Sigmoid colon (tissue), 7 donors: Measurements from ENCODE around the gene TAP2. TPM values are rescaled to one million over a fixed set of nuclear protein-coding genes. Genes with fewer than 3 reads are reported as not detected.

Source experiments
- DNase-seq: peaks from one replicate; pipeline ENCODE4 v3.0.0-alpha.2; 2019
- H3K27ac ChIP-seq, 4 donors: fragments of 200-600 bp; sonication (generic); one replicate each; pipeline ENCODE4 v1.5.1; 2016 to 2019; ENCODE audit warnings: mild to moderate bottlenecking in 1 of 4
- H3K27me3 ChIP-seq, 3 donors: fragments of 200-600 bp; sonication (generic); one replicate each; pipeline ENCODE4 v1.5.1; 2019; ENCODE audit warnings: mild to moderate bottlenecking in 1 of 3
- H3K36me3 ChIP-seq, 4 donors: fragments of 200-600 bp; sonication (generic); one replicate each; pipeline ENCODE4 v1.5.1; 2016 to 2019
- H3K4me1 ChIP-seq, 4 donors: fragments of 200-600 bp; sonication (generic); one replicate each; pipeline ENCODE4 v1.5.1; 2017 to 2019
- H3K4me3 ChIP-seq, 4 donors: fragments of 200-600 bp; sonication (generic); one replicate each; pipeline ENCODE4 v1.5.1; 2017 to 2019; ENCODE audit warnings: mild to moderate bottlenecking in 2 of 4, moderate library complexity in 1 of 4
- H3K9me3 ChIP-seq, 4 donors: fragments of 200-600 bp in 3 of 4; sonication (generic) in 3 of 4; one replicate each; pipeline versions ENCODE4 v1.5.1 to v1.6.1; 2013 to 2019
- CTCF ChIP-seq, 4 experiments: fragments of 450-650 bp in 3 of 4; fragments of 200-600 bp in 1 of 4; IDR thresholded peaks; one replicate each; pipeline ENCODE4 v1.5.1; 2016 to 2019; ENCODE audit warnings: antibody characterized with exemption in 4 of 4, mild to moderate bottlenecking in 3 of 4, moderate library complexity in 2 of 4
- EP300 ChIP-seq, 4 donors: sonication (generic); formaldehyde crosslinking; IDR thresholded peaks; one replicate each; pipeline ENCODE4 v1.6.1; 2017; ENCODE audit warnings: antibody characterized with exemption in 4 of 4
- POLR2A ChIP-seq, 2 donors: fragments of 450-650 bp; IDR thresholded peaks; one replicate each; pipeline ENCODE4 v1.6.1; 2016; ENCODE audit warnings: antibody characterized with exemption in 2 of 2, mild to moderate bottlenecking in 2 of 2, moderate library complexity in 2 of 2
- POLR2AphosphoS5 ChIP-seq, 4 donors: sonication (generic); formaldehyde crosslinking; IDR thresholded peaks; one replicate each; pipeline ENCODE4 v1.6.1; 2017; ENCODE audit warnings: antibody characterized with exemption in 4 of 4
- WGBS, 2 donors: extraction: QIAGEN DNeasy Blood & Tissue Kit; methylation state at CpG; one replicate each; pipeline ENCODE4 v1.1.7; 2013; 5-methylcytosine and 5-hydroxymethylcytosine counted together
- intact Hi-C: fragments of 100-400 bp; cut with DNase I; formaldehyde crosslinking; loops from one replicate; pipeline ENCODE4 v1.15.1; 2023
- polyA plus RNA-seq, 3 donors: library from polyadenylated mRNA; stranded (reverse); fragments of 200-250 nt; gene quantifications; one replicate each; pipeline ENCODE4 v1.2.3, GENCODE V29; 2013
- total RNA-seq, 4 donors: library from RNA; depleted of rRNA; stranded (reverse); fragments of >200 nt; gene quantifications; one replicate each; pipeline ENCODE4 v1.1.0, GENCODE V29; 2016
- donor health status: healthy with polysubstance abuse.
- donor health status: Bipolar disorder and iron deficiency.
- donor health status: healthy.

TAP2 gene
- total and polyA plus RNA-seq, 7 donors = 2.4 to 54.5 (median 6.1) TPM

- WGBS, 2 donors = 3 to 4% methylated on average over 28 of the region's 28 CpGs
- intact Hi-C loops = no loop called here
- Histone ChIP-seq H3K27me3 (no peaks in the 10 kb centered on the region), H3K4me3 (peak overlapping the region; percentile 68 to 80 (median 72)), H3K4me1 (peaks cover 0 to 27% (median 20%) of the 10 kb centered on the region in 4 donors), H3K36me3 (peaks cover 10 to 56% (median 21%) of the 10 kb centered on the region in 4 donors), H3K27ac (peak overlapping the region; percentile 88 to 94 (median 90)), H3K9me3 (no peaks in the 10 kb centered on the region)
- DNase-seq = no peak
- no peak for TF ChIP-seq POLR2A (IDR thresholded peaks at IDR 0.05)
- no peak for TF ChIP-seq POLR2AphosphoS5 (IDR thresholded peaks at IDR 0.05)
- no peak for TF ChIP-seq CTCF (IDR thresholded peaks at IDR 0.05)
- no peak for TF ChIP-seq EP300 (IDR thresholded peaks at IDR 0.05)
Measured at GRCh38 chr6:32843331-32843978, 4.9 kb upstream of the TAP2 start.

- Histone ChIP-seq H3K4me3 (peak overlapping the region in 2 of 4 donors; percentile 68 to 71), H3K9me3 (no peaks in the 10 kb centered on the region), H3K4me1 (peaks cover 0 to 29% (median 23%) of the 10 kb centered on the region in 4 donors), H3K27me3 (no peaks in the 10 kb centered on the region), H3K27ac (peak overlapping the region in 3 of 4 donors; percentile 88 to 94 (median 91)), H3K36me3 (peaks cover 8 to 48% (median 16%) of the 10 kb centered on the region in 4 donors)
- 79 to 84% methylated on average over 8 of the region's 8 CpGs for WGBS, 2 donors
- peak; percentile 47 for DNase-seq
- TF ChIP-seq POLR2A (IDR thresholded peaks at IDR 0.05) (no peak), CTCF (IDR thresholded peaks at IDR 0.05) (no peak), EP300 (IDR thresholded peaks at IDR 0.05) (no peak), POLR2AphosphoS5 (IDR thresholded peaks at IDR 0.05) (no peak)
- intact Hi-C loops = no loop called here
Measured at GRCh38 chr6:32842690-32843089, 4.2 kb upstream of the TAP2 start.

GRCh38 chr6:32842021-32842650, 3.6 kb upstream of the TAP2 start:
- no peak overlapping the region for H3K4me3 ChIP-seq
- H3K9me3 ChIP-seq = no peaks in the 10 kb centered on the region
- H3K4me1 ChIP-seq = peaks cover 0 to 35% (median 29%) of the 10 kb centered on the region in 4 donors
- no peaks in the 10 kb centered on the region for H3K27me3 ChIP-seq
- H3K27ac ChIP-seq = peak overlapping the region in 2 of 4 donors; percentile 30 to 88
- DNase-seq = no peak
- peaks cover 8 to 43% (median 12%) of the 10 kb centered on the region in 4 donors for H3K36me3 ChIP-seq
- 93 to 94% methylated on average over 6 of the region's 6 CpGs for WGBS, 2 donors
- intact Hi-C loops = no loop called here
- no peak for TF ChIP-seq EP300 (IDR thresholded peaks at IDR 0.05)

- H3K4me3 ChIP-seq = no peak overlapping the region
- intact Hi-C loops = no loop called here
- peaks cover 0 to 35% (median 30%) of the 10 kb centered on the region in 4 donors for H3K4me1 ChIP-seq
- peak overlapping the region in 2 of 4 donors; percentile 84 to 88 for H3K27ac ChIP-seq
- H3K36me3 ChIP-seq = peaks cover 0 to 29% (median 6%) of the 10 kb centered on the region in 4 donors
- H3K9me3 ChIP-seq = no peaks in the 10 kb centered on the region
- WGBS, 2 donors = 54 to 82% methylated on average over 9 of the region's 9 CpGs
- no peaks in the 10 kb centered on the region for H3K27me3 ChIP-seq
- DNase-seq = peak; percentile 36
- TF ChIP-seq POLR2AphosphoS5 (IDR thresholded peaks at IDR 0.05) = no peak
- TF ChIP-seq EP300 (IDR thresholded peaks at IDR 0.05) = no peak
- TF ChIP-seq CTCF (IDR thresholded peaks at IDR 0.05) = no peak
- TF ChIP-seq POLR2A (IDR thresholded peaks at IDR 0.05) = no peak
Measured at GRCh38 chr6:32840604-32841246, 2.2 kb upstream of the TAP2 start.

- TF ChIP-seq POLR2AphosphoS5 (IDR thresholded peaks at IDR 0.05) (no peak), CTCF (IDR thresholded peaks at IDR 0.05) (no peak), POLR2A (IDR thresholded peaks at IDR 0.05) (no peak)
Measured at GRCh38 chr6:32839356-32839755, 817 bp upstream of the TAP2 start.

More at GRCh38 chr6:32839356-32839755, 817 bp upstream of the TAP2 start:
- no peaks in the 10 kb centered on the region for H3K9me3 ChIP-seq
- peaks cover 0 to 28% (median 24%) of the 10 kb centered on the region in 4 donors for H3K4me1 ChIP-seq
- no peaks in the 10 kb centered on the region for H3K27me3 ChIP-seq
- 86 to 89% methylated on average over 15 of the region's 15 CpGs for WGBS, 2 donors
- H3K4me3 ChIP-seq = no peak overlapping the region
- intact Hi-C loops = no loop called here
- peaks cover 0 to 36% (median 4%) of the 10 kb centered on the region in 4 donors for H3K36me3 ChIP-seq
- DNase-seq = peak; percentile 60
- peak overlapping the region; percentile 84 to 97 (median 90) for H3K27ac ChIP-seq
